ENCODE measurements around the gene SLC44A4.
"Not testable (repeated sequence)": the region's sequence is repeated elsewhere in the genome, so short reads cannot be mapped to it uniquely, and the experiment has no call there.

The SLC44A4 gene

GRCh38 chr6:31844507-31844906 lies 34.3 kb downstream of the SLC44A4 start:
- H3K36me3 ChIP-seq, result peaks cover 9% of the 10 kb centered on the region
- H3K4me3 ChIP-seq (ENCODE audit: low read depth, low read length), result no peak overlapping the region
- no peaks in the 10 kb centered on the region for H3K4me1 ChIP-seq
- no peaks in the 10 kb centered on the region for H3K9me3 ChIP-seq
- DNase-seq, result no peak
- no peaks in the 10 kb centered on the region for H3K27me3 ChIP-seq
- TF ChIP-seq, protein P1, sequence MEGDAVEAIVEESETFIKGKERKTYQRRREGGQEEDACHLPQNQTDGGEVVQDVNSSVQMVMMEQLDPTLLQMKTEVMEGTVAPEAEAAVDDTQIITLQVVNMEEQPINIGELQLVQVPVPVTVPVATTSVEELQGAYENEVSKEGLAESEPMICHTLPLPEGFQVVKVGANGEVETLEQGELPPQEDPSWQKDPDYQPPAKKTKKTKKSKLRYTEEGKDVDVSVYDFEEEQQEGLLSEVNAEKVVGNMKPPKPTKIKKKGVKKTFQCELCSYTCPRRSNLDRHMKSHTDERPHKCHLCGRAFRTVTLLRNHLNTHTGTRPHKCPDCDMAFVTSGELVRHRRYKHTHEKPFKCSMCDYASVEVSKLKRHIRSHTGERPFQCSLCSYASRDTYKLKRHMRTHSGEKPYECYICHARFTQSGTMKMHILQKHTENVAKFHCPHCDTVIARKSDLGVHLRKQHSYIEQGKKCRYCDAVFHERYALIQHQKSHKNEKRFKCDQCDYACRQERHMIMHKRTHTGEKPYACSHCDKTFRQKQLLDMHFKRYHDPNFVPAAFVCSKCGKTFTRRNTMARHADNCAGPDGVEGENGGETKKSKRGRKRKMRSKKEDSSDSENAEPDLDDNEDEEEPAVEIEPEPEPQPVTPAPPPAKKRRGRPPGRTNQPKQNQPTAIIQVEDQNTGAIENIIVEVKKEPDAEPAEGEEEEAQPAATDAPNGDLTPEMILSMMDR (IDR thresholded peaks at IDR 0.05; ENCODE audit: low read depth, low read length), result no peak

DNA sequence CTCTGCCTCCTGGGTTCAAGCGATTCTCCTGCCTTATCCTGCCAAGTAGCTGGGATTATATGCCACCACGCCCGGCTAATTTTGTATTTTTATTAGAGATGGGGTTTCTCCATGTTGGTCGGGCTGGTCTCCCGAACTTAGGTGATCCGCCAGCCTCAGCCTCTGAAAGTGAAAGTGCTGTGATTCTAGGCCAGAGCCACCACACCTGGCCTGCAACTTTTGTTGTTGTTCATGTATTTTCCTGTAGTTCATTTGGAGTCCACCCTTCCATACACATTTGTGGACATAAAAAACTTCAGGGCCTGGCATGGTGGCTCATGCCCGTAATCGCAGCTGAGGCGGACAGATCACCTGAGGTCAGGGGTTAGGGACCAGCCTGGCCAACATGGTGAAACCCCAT lies 36.7 kb downstream of the SLC44A4 start:
- H3K27me3 ChIP-seq, result no peaks in the 10 kb centered on the region
- H3K4me1 ChIP-seq, result no peaks in the 10 kb centered on the region
- no peak for DNase-seq

DNA sequence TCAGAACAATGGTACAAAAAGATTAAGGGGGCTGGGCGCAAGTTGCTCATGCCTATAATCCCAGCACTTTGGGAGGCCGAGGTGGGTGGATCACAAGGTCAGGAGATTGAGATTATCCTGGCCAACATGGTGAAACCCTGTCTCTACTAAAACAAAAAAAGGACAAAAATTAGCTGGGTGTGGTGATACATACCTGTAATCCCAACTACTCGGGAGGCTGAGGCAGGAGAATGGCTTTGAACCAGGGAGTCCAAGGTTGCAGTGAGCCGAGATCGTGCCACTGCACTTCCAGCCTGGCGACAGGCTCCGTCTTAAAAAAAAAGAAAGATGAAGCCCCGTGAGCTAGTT lies 39.0 kb downstream of the SLC44A4 start:
- peaks cover 48% of the 10 kb centered on the region for H3K36me3 ChIP-seq
- not testable (repeated sequence) for DNase-seq

More for the DNA sequence above, 36.7 kb downstream of the SLC44A4 start:
- H3K9me3 ChIP-seq, result no peaks in the 10 kb centered on the region
- H3K4me3 ChIP-seq (ENCODE audit: low read depth, low read length), result no peak overlapping the region
- TF ChIP-seq, protein P1 (IDR thresholded peaks at IDR 0.05; ENCODE audit: low read depth, low read length), result no peak
- H3K36me3 ChIP-seq, result peaks cover 33% of the 10 kb centered on the region

GRCh38 chr6:31838968-31839367 lies 39.8 kb downstream of the SLC44A4 start:
- H3K27me3 ChIP-seq, result no peaks in the 10 kb centered on the region
- H3K36me3 ChIP-seq, result peaks cover 48% of the 10 kb centered on the region
- H3K4me3 ChIP-seq (ENCODE audit: low read depth, low read length), result no peak overlapping the region
- DNase-seq, result no peak
- TF ChIP-seq, protein P1 (IDR thresholded peaks at IDR 0.05; ENCODE audit: low read depth, low read length), result no peak
- H3K4me1 ChIP-seq, result no peaks in the 10 kb centered on the region
- no peaks in the 10 kb centered on the region for H3K9me3 ChIP-seq

More for the DNA sequence above, 39.0 kb downstream of the SLC44A4 start:
- not testable (repeated sequence) for H3K9me3 ChIP-seq; H3K4me1 ChIP-seq; H3K27me3 ChIP-seq; H3K4me3 ChIP-seq (ENCODE audit: low read depth, low read length)

DNA sequence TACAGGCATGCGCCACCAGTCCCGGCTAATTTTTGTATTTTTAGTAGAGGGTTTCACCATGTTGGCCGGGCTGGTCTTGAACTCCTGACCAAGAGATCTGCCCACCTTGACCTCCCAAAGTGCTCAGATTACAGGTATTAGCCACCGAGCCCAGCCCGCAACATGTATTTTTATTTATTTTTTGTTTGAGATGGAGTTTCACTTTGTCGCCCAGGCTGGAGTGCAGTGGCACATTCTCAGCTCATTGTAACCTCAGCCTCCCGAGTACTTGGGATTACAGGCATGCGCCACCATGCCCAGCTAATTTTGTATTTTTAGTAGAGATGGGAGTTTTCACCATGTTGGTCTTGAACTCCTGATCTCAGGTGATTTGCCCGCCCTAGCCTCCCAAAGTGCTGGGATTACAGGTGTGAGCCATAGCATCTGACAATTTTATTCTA lies 40.7 kb downstream of the SLC44A4 start:
- not testable (repeated sequence) for DNase-seq, H3K27me3 ChIP-seq, H3K4me1 ChIP-seq, H3K9me3 ChIP-seq
- peaks cover 48% of the 10 kb centered on the region for H3K36me3 ChIP-seq
- peak overlapping the region; percentile 100 for H3K4me3 ChIP-seq (ENCODE audit: low read depth, low read length)

DNA sequence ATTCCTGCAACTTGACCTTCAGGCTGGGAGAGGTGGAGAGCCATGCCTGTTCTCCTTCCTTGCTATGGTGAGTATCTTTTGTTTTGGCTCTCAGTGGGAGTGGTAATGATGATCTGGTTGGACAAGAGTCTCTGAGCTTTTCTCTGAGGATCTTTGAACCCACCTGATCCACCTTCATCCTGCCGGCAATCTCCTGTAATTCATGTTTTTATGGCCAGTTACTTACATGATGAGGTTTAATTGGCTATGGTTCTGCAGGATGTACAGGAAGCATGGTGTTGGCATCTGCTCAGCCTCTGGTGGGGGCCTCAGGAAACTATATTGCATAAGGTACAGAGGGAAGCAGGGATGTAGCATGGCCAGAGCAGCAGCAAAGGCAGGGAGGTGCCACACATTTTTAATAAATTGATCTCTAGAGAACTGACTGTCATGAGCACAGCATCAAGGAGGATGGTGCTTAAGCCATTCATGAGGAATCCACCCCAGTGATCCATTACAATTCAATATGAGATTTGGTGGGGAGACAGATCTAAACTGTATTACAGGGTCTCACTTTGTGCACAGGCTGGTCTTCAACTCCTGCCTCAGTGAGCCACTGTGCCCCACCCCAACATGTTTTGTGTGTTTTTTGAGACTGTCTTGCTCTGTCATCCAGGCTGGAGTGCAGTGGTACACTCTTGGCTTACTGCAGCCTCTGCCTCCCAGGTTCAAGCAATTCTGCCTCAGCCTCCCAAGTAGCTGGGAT lies 41.3 kb downstream of the SLC44A4 start:
- H3K4me3 ChIP-seq (ENCODE audit: low read depth, low read length), result peak overlapping the region; percentile 100
- H3K9me3 ChIP-seq, result no peaks in the 10 kb centered on the region
- no peaks in the 10 kb centered on the region for H3K27me3 ChIP-seq
- H3K36me3 ChIP-seq, result peaks cover 48% of the 10 kb centered on the region
- H3K4me1 ChIP-seq, result no peaks in the 10 kb centered on the region
- DNase-seq, result no peak
- TF ChIP-seq, protein P1 (IDR thresholded peaks at IDR 0.05; ENCODE audit: low read depth, low read length), result no peak

- no peaks in the 10 kb centered on the region for H3K4me1 ChIP-seq
- H3K27me3 ChIP-seq, result no peaks in the 10 kb centered on the region
- TF ChIP-seq, protein P1 (IDR thresholded peaks at IDR 0.05; ENCODE audit: low read depth, low read length), result no peak
- peaks cover 48% of the 10 kb centered on the region for H3K36me3 ChIP-seq
- H3K4me3 ChIP-seq (ENCODE audit: low read depth, low read length), result peak overlapping the region; percentile 100
- no peaks in the 10 kb centered on the region for H3K9me3 ChIP-seq
- no peak for DNase-seq
Measured at GRCh38 chr6:31836474-31837368, 42.1 kb downstream of the SLC44A4 start.
